Testis (tissue), 3 donors: ENCODE data around the gene FAAH. TPM values are rescaled to one million over a fixed set of nuclear protein-coding genes. Genes with fewer than 3 reads are reported as not detected.

Source experiments
- DNase-seq: peaks from one replicate; pipeline ENCODE4 v3.0.0-alpha.2; 2019
- H3K27ac ChIP-seq, 2 donors: fragments of 200-600 bp; sonication (generic); one replicate each; pipeline ENCODE4 v1.5.1; 2019
- H3K27me3 ChIP-seq: fragments of 200-600 bp; sonication (generic); one replicate; pipeline ENCODE4 v1.5.1; 2019
- H3K36me3 ChIP-seq: fragments of 200-600 bp; sonication (generic); one replicate; pipeline ENCODE4 v1.5.1; 2017; ENCODE audit warnings: low read depth; ENCODE audit errors: missing control alignments
- H3K4me1 ChIP-seq: fragments of 200-600 bp; sonication (generic); one replicate; pipeline ENCODE4 v1.5.1; 2019
- H3K4me3 ChIP-seq, 2 donors: fragments of 200-600 bp; sonication (generic); one replicate each; pipeline ENCODE4 v1.5.1; 2017 to 2019
- H3K9me3 ChIP-seq: fragments of 200-600 bp; sonication (generic); one replicate; pipeline ENCODE4 v1.5.1; 2017
- CTCF ChIP-seq, 3 experiments: fragments of 450-650 bp in 2 of 3; fragments of 200-600 bp in 1 of 3; sonication (generic) in 1 of 3; IDR thresholded peaks; one replicate each; pipeline ENCODE4 v1.5.1; 2016 to 2019; ENCODE audit warnings: antibody characterized with exemption in 3 of 3, mild to moderate bottlenecking in 2 of 3, moderate library complexity in 1 of 3
- POLR2A ChIP-seq: fragments of 450-650 bp; IDR thresholded peaks from one replicate; pipeline ENCODE4 v1.6.1; 2017; ENCODE audit warnings: antibody characterized with exemption, mild to moderate bottlenecking, moderate library complexity
- WGBS, 2 donors: methylation state at CpG; one replicate each; pipeline ENCODE4 v1.1.5; 2018; 5-methylcytosine and 5-hydroxymethylcytosine counted together
- intact Hi-C: fragments of 100-400 bp; cut with DNase I; formaldehyde crosslinking; loops from one replicate; pipeline ENCODE4 v1.15.1; 2023; ENCODE audit warnings: low total_unique reads
- polyA plus RNA-seq: library from polyadenylated mRNA; stranded (reverse); fragments of 350-450 nt; fragmentation: Illumina TruSeq; extraction: RNeasy Lipid Tissue Mini Kit (QIAGEN cat#74804); gene quantifications from one replicate; pipeline ENCODE4 v1.2.3, GENCODE V29; 2014; ENCODE audit warnings: low read depth, low replicate concordance; ENCODE audit not compliant: insufficient read depth
- total RNA-seq, 2 donors: library from RNA; depleted of rRNA; stranded (reverse); fragments of >200 nt; gene quantifications; one replicate each; pipeline ENCODE4 v1.2.3, GENCODE V29; 2016

FAAH gene
- total and polyA plus RNA-seq, 3 donors from 2014 or later = 55.8 to 113 (median 72.0) TPM

- Histone ChIP-seq H3K27me3 (no peaks in the 10 kb centered on the region), H3K36me3 (no peaks in the 10 kb centered on the region), H3K4me1 (no peaks in the 10 kb centered on the region), H3K9me3 (no peaks in the 10 kb centered on the region), H3K4me3 (no peak overlapping the region), H3K27ac (no peak overlapping the region)
- intact Hi-C loops = no loop called here
- WGBS, 2 donors = 85 to 89% methylated on average over 4 of the region's 4 CpGs
- no peak for DNase-seq
- TF ChIP-seq CTCF (IDR thresholded peaks at IDR 0.05) = no peak
- TF ChIP-seq POLR2A = no peak
These were observed 43.6 kb downstream of the FAAH start for GRCh38 chr1:46437723-46438122.

- H3K36me3 ChIP-seq = no peaks in the 10 kb centered on the region
- TF ChIP-seq CTCF (IDR thresholded peaks at IDR 0.05) = no peak
- TF ChIP-seq POLR2A = no peak
- H3K27ac ChIP-seq = no peak overlapping the region
- H3K4me3 ChIP-seq = no peak overlapping the region
- no peaks in the 10 kb centered on the region for H3K4me1 ChIP-seq
- 94 to 97% methylated on average over 6 of the region's 6 CpGs for WGBS, 2 donors
- H3K27me3 ChIP-seq = no peaks in the 10 kb centered on the region
- no peaks in the 10 kb centered on the region for H3K9me3 ChIP-seq
- no peak for DNase-seq
- intact Hi-C loops = no loop called here
These were observed 44.2 kb downstream of the FAAH start for GRCh38 chr1:46438346-46438745.

- Histone ChIP-seq H3K4me1 (no peaks in the 10 kb centered on the region), H3K36me3 (no peaks in the 10 kb centered on the region), H3K27ac (no peak overlapping the region), H3K4me3 (no peak overlapping the region), H3K27me3 (no peaks in the 10 kb centered on the region), H3K9me3 (no peaks in the 10 kb centered on the region)
- intact Hi-C loops = loop anchor here (10.0 kb wide), 1 partner anchor 84 kb away; no protein-coding TSS in a partner anchor
- TF ChIP-seq CTCF (IDR thresholded peaks at IDR 0.05) = no peak
- no peak for TF ChIP-seq POLR2A
- no peak for DNase-seq
- WGBS, 2 donors = 88 to 100% methylated on average over 2 of the region's 2 CpGs
These were observed 46.4 kb downstream of the FAAH start for GRCh38 chr1:46440478-46440877.

GRCh38 chr1:46442317-46443161, 48.4 kb downstream of the FAAH start:
- Histone ChIP-seq H3K4me1 (no peaks in the 10 kb centered on the region), H3K27me3 (no peaks in the 10 kb centered on the region), H3K27ac (peak overlapping the region in 1 of 2 donors; percentile 1), H3K9me3 (no peaks in the 10 kb centered on the region), H3K36me3 (no peaks in the 10 kb centered on the region), H3K4me3 (peak overlapping the region in 1 of 2 donors; percentile 49)
- peak; percentile 74 to 93 (median 78) for TF ChIP-seq CTCF (IDR thresholded peaks at IDR 0.05)
- TF ChIP-seq POLR2A = no peak
- DNase-seq = peak; percentile 90
- whole genome bisulfite sequencing, 2 donors = 8 to 9% methylated on average over 21 to 25 of the region's 25 CpGs
- intact Hi-C loops = loop anchor here (10.0 kb wide), 1 partner anchor 82 kb away; no protein-coding TSS in a partner anchor
